Measurements from ENCODE around the gene MRE11.

Gene MRE11

DNA sequence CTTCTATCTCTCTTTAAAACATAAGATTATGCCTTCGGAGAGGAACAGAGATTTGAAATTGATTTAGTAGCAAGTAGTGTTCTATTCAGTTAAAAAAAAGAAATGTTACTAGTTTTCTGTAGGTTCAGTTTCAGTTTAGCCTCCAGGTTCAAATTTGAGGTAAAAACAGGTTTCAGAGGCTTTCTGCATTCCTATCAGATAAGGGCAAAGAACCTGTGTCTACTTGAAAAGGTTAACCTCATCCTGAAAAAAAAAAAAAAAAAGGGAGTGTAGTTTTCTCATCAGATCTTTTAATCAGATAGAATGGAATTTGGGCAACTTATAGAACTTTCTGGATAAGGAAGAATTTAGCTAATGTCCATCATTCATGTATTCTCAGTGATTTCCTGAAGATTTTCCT is 30.7 kb upstream of the MRE11 start (continued):
- TF ChIP-seq, protein P1, sequence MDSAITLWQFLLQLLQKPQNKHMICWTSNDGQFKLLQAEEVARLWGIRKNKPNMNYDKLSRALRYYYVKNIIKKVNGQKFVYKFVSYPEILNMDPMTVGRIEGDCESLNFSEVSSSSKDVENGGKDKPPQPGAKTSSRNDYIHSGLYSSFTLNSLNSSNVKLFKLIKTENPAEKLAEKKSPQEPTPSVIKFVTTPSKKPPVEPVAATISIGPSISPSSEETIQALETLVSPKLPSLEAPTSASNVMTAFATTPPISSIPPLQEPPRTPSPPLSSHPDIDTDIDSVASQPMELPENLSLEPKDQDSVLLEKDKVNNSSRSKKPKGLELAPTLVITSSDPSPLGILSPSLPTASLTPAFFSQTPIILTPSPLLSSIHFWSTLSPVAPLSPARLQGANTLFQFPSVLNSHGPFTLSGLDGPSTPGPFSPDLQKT (IDR thresholded peaks at IDR 0.05; ENCODE audit: borderline replicate concordance, low read depth, low read length) = no peak
- TF ChIP-seq ZNF354C (tag by site-specific recombination; IDR thresholded peaks at IDR 0.05; ENCODE audit: borderline replicate concordance, low read depth) = no peak
- TF ChIP-seq ZNF585B (tag by site-specific recombination; IDR thresholded peaks at IDR 0.05) = no peak
- no peak for TF ChIP-seq ZNF792 (tag by site-specific recombination; IDR thresholded peaks at IDR 0.05)

DNA sequence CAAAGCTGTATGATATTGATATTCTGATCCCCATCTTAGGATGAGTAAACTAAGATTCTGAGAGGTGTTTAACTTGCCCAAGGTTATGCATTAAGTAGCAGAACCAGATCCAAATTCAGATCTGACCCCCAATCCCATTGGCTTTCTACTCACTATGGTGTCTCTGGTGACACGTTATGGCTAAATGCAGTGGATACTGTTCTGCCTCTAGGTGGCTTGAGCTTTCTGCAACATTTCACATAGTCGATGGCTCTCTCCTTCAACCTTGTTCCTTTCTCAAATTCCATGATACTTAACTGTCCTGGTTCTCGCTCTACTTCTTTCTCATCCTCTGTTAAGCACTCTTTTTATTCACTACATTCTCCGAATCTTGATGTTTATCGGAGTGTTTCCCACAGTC is 28.0 kb upstream of the MRE11 start:
- H3K36me3 ChIP-seq (ENCODE audit: control insufficient read depth in 2 of 2, insufficient read depth in 1 of 2, low read length in 2 of 2) = no peaks in the 10 kb centered on the region
- H3K4me1 ChIP-seq (ENCODE audit: control insufficient read depth, insufficient read depth, low read length) = no peaks in the 10 kb centered on the region
- H3K9me3 ChIP-seq (ENCODE audit: control insufficient read depth, insufficient read depth, low read depth, low read length) = no peaks in the 10 kb centered on the region
- no peak overlapping the region for H3K4me3 ChIP-seq (ENCODE audit: low read depth, low read length)
- TF ChIP-seq ZBTB48 (tag by site-specific recombination; IDR thresholded peaks at IDR 0.05) (no peak), ZNF654 (tag by site-specific recombination; IDR thresholded peaks at IDR 0.05; ENCODE audit: low read depth) (0 out of 2 replicates have a peak, but pooled peaks have one; percentile 14), PRDM1 (tag by site-specific recombination; IDR thresholded peaks at IDR 0.05) (0 out of 2 replicates have a peak, but pooled peaks have one; percentile 40), SP7 (tag by site-specific recombination; IDR thresholded peaks at IDR 0.05) (no peak), ZBTB20 (tag by site-specific recombination; IDR thresholded peaks at IDR 0.05) (no peak), ZXDB (tag by site-specific recombination; IDR thresholded peaks at IDR 0.05) (no peak), KLF1 (tag by site-specific recombination; IDR thresholded peaks at IDR 0.05) (no peak), TRIM28 (IDR thresholded peaks at IDR 0.05; ENCODE audit: borderline replicate concordance, low read length) (no peak), ZNF16 (tag by site-specific recombination; IDR thresholded peaks at IDR 0.05; ENCODE audit: low read depth) (no peak), HIC1 (tag by site-specific recombination; IDR thresholded peaks at IDR 0.05) (no peak), ZNF433 (tag by site-specific recombination; IDR thresholded peaks at IDR 0.05; ENCODE audit: low read depth) (no peak), ZNF530 (tag by site-specific recombination; IDR thresholded peaks at IDR 0.05; ENCODE audit: low read depth) (no peak), ZNF585B (tag by site-specific recombination; IDR thresholded peaks at IDR 0.05) (no peak), ZNF621 (tag by site-specific recombination; IDR thresholded peaks at IDR 0.05) (no peak)
- TF ChIP-seq, protein P2, sequence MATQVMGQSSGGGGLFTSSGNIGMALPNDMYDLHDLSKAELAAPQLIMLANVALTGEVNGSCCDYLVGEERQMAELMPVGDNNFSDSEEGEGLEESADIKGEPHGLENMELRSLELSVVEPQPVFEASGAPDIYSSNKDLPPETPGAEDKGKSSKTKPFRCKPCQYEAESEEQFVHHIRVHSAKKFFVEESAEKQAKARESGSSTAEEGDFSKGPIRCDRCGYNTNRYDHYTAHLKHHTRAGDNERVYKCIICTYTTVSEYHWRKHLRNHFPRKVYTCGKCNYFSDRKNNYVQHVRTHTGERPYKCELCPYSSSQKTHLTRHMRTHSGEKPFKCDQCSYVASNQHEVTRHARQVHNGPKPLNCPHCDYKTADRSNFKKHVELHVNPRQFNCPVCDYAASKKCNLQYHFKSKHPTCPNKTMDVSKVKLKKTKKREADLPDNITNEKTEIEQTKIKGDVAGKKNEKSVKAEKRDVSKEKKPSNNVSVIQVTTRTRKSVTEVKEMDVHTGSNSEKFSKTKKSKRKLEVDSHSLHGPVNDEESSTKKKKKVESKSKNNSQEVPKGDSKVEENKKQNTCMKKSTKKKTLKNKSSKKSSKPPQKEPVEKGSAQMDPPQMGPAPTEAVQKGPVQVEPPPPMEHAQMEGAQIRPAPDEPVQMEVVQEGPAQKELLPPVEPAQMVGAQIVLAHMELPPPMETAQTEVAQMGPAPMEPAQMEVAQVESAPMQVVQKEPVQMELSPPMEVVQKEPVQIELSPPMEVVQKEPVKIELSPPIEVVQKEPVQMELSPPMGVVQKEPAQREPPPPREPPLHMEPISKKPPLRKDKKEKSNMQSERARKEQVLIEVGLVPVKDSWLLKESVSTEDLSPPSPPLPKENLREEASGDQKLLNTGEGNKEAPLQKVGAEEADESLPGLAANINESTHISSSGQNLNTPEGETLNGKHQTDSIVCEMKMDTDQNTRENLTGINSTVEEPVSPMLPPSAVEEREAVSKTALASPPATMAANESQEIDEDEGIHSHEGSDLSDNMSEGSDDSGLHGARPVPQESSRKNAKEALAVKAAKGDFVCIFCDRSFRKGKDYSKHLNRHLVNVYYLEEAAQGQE (tag by site-specific recombination; IDR thresholded peaks at IDR 0.05) = no peak
- TF ChIP-seq, protein P3, sequence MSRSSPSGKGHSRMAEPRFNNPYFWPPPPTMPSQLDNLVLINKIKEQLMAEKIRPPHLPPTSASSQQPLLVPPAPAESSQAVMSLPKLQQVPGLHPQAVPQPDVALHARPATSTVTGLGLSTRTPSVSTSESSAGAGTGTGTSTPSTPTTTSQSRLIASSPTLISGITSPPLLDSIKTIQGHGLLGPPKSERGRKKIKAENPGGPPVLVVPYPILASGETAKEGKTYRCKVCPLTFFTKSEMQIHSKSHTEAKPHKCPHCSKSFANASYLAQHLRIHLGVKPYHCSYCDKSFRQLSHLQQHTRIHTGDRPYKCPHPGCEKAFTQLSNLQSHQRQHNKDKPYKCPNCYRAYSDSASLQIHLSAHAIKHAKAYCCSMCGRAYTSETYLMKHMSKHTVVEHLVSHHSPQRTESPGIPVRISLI (tag by site-specific recombination; IDR thresholded peaks at IDR 0.05) = no peak
- TF ChIP-seq, protein P4, sequence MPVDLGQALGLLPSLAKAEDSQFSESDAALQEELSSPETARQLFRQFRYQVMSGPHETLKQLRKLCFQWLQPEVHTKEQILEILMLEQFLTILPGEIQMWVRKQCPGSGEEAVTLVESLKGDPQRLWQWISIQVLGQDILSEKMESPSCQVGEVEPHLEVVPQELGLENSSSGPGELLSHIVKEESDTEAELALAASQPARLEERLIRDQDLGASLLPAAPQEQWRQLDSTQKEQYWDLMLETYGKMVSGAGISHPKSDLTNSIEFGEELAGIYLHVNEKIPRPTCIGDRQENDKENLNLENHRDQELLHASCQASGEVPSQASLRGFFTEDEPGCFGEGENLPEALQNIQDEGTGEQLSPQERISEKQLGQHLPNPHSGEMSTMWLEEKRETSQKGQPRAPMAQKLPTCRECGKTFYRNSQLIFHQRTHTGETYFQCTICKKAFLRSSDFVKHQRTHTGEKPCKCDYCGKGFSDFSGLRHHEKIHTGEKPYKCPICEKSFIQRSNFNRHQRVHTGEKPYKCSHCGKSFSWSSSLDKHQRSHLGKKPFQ (tag by site-specific recombination; IDR thresholded peaks at IDR 0.05) = no peak
- H3K27ac ChIP-seq (ENCODE audit: extremely low read depth, low read depth, low read length) = no peak overlapping the region
- ChIA-PET CTCF (interaction anchor here (0.7 to 1.6 kb wide), 11 partner anchors 9 to 784 kb away, joined by 3 to 6 read pairs (median 3); partner anchors contain the start of gene C11orf97), POLR2A (no interaction called here)
